Activated CD8-positive, alpha-beta memory T cell treated with anti-CD3 and anti-CD28 coated beads for 36 hours (primary cell): Measurements from ENCODE around the gene CCDC110. TPM values are rescaled to one million over a fixed set of nuclear protein-coding genes. Genes with fewer than 3 reads are reported as not detected.

Experiments used
- CTCF ChIA-PET: fragments of 350-600 bp; sonication (Branson Sonifier 250); formaldehyde crosslinking; loops from one replicate; lab custom pipeline; 2021; ENCODE audit warnings: antibody characterized with exemption; lab: Charles Lee
- POLR2A ChIA-PET: fragments of 350-600 bp; sonication (Branson Sonifier 250); formaldehyde crosslinking; loops from one replicate; lab custom pipeline; 2021; ENCODE audit warnings: antibody characterized with exemption; lab: Charles Lee
- total RNA-seq, 2 experiments: library from RNA; stranded (reverse); gene quantifications; one replicate each; pipeline ENCODE4 v1.2.3, GENCODE V29; 2021

Gene CCDC110
- total RNA-seq, 2 experiments from 2014 or later, result not detected

DNA sequence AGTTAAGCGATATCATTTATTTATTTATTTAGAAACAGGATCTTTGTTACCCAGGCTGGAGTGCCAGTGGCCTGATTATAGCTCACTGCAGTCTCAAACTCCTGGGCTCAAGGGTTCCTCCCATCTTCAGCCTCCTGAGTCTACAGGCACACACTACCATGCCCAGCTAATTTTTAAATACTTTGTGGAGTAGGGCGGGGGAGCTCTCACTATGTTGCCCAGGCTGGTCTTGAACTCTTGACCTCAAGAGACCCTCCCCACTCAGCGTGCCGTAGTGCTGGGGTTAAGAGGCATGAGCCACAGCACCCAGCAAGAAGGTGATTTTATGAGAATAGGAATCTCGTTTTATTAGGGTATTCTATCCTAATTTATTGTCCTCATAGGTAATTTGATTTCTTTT lies 41.9 kb downstream of the CCDC110 start:
- ChIA-PET POLR2A (no interaction called here), CTCF (no interaction called here)

DNA sequence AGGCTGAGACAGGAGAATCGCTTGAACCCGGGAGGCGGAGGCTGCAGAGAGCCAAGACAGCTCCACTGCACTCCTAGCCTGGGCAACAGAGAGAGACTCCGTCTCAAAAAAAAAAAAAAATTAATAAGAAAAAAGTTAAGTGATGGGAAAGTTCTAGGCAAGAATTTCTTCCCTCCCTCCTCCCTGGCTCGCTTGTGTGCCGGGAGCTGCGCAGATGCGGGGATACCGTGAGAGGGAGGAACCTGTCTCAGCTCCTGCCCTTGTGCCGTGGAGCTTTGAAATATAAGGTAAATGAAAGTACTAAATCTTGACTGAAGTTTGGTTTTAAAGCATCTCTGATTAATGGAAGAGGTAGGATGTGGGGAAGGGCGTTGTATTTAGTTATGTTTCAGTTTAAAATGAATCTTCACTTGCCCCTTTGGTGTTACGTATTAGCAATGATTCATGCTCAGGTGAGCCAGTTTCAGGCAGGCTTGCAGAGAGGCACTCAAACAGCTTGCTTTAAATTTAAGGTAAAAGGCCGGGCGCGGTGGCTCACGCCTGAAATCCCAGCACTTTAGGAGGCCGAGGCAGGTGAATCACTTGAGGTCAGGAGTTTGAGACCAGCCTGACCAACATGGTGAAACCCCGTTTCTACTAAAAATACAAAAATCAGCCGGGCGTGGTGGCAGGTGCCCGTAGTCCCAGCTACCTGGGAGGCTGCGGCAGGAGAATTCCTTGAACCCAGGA lies 44.4 kb downstream of the CCDC110 start:
- ChIA-PET CTCF (interaction anchor here (0.7 to 1.0 kb wide), 3 partner anchors 9 to 168 kb away, joined by 3 to 6 read pairs (median 3); partner anchors contain the start of gene ANKRD37), POLR2A (interaction anchor here (0.7 to 1.2 kb wide), 2 partner anchors 44 to 678 kb away, joined by 8 to 10 read pairs; partner anchors contain the start of gene CCDC110)

DNA sequence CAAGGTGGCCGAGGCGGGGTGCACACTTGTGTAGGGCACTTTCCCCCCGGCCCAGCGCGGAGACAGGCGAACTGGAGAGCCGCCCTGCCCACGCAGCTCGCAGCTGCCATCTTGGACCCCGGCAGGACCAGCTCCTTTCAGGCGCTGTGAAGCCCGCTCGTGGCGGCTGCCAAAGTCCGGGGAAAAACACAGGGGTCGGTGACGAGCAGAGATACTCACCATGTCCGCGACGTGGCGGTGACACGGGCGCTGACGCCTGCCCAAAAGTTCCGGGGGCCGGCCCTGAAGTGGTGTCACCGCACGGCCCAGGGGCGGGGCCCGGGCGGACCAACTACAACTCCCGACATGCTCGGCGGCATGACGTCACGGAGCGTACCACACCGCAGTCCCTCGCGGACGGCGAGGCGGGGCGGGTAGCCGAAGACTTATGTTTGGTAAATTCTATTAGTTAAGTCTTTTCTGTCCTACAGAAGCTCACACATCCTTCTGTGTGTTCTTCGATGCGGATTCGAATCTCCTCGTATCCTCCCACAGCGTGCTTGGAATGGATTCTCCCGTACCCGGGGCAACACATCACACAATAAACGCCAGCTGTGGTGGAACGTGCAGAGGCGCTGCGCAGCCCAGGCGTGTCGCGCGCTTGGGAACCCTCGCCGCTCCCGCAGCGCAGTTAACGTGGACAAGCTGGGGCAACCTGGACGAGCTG lies 45.7 kb downstream of the CCDC110 start, which contains the start of gene UFSP2:
Gene UFSP2 (minus strand): TSS at position 318 of the 706 bp plus-strand sequence. CDS start 96 bp downstream, at position 222.
- ChIA-PET POLR2A (interaction anchor here (0.6 to 1.2 kb wide), 3 partner anchors 31 to 204 kb away, joined by 3 to 9 read pairs (median 8); partner anchors contain the start of genes CCDC110 and LRP2BP), CTCF (interaction anchor here (0.7 to 1.6 kb wide), 5 partner anchors 21 to 213 kb away, joined by 3 read pairs; partner anchors contain the start of gene ANKRD37)

DNA sequence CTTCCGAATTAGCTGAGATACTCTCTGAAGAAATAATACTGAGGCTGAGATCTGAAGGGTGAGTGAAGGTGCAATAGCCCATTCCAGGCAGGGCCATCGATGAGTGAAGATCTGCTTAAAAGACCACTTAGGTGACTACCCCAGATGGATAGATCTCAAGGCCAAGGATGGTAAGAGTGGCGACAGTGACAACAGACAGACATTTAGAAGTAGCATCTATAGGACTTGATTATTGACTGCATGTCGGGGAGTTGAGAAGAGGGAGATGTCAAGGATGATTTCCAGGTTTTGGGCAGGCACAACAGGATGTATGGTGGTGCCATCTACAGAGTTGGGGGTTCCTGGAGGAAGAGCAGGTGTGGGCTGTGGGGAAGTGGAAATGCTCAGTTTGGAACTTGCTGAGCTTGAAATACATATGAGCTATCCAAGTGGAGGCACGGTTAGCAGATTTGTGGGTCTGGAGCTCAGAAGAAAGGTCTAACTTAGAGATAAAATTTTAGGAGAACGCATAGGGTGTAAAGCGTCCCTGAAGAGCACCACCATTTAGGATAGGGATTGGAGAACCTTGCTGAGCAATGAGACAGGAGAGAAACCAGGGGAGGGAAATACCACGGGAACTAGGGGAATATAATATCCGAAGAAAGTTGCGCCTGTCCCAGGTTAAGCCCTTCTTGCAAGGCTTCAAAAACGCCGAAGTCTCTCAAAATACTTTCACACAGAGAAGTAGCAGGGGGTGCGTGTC lies 46.5 kb downstream of the CCDC110 start:
- ChIA-PET POLR2A (interaction anchor here (0.6 to 0.9 kb wide), 2 partner anchors 30 to 203 kb away, joined by 3 to 9 read pairs; partner anchors contain the start of gene LRP2BP), CTCF (interaction anchor here (0.9 to 1.6 kb wide), 2 partner anchors 20 to 173 kb away, joined by 3 read pairs; no protein-coding TSS in a partner anchor)

DNA sequence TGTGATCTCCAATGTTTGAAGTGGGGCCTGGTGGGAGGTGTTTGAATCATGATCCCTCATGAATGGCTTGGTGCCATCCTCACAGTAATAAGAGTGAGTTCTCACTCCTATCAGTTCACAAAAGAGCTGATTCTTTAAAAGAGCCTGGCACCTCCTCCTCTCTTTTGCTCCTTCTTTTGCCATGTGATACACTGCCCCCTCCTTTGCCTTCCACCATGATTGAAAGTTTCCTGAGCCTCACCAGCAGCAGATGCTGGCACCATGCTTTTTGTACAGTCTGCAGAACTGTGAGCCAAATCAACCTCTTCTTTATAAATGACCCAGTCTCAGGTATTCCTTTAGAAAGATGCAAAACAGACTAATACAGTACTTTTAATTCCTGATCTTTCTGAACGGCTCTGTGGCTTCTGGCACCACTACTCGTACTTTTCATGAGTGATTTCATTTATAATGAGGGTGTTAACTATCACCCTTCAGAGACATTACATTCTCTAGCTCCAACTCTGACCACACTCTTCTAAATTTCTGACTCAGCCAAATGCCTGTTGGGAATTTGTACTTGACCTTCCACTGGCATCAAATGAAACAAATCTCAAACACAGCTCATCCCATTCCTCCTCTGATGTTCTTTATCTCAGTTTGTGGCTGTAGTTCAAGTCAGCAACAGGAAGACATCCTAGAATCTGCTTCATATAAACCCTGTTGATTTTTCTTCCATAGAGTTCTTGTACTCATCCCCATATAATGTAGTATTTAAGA lies 50.0 kb downstream of the CCDC110 start:
- CTCF ChIA-PET, result no interaction called here
- POLR2A ChIA-PET, result no interaction called here

DNA sequence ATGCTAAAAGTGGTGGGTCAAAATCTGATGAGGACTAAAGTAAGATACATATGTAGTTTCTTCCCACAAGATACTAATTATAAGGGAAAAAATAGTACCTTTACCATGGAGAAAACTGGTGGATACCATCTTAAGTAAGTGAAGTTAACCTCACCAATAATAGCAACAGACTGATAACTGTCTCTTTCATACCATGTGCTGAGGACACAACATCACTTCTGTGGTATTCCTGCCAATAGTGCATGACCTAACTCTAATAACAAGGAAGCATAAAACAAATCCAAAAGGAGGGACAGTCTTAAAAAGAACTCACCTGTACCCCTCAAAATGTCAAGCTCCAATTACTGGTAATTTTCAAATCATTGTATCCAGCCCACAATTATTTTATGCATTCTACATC lies 54.6 kb downstream of the CCDC110 start:
- ChIA-PET POLR2A (no interaction called here), CTCF (no interaction called here)

DNA sequence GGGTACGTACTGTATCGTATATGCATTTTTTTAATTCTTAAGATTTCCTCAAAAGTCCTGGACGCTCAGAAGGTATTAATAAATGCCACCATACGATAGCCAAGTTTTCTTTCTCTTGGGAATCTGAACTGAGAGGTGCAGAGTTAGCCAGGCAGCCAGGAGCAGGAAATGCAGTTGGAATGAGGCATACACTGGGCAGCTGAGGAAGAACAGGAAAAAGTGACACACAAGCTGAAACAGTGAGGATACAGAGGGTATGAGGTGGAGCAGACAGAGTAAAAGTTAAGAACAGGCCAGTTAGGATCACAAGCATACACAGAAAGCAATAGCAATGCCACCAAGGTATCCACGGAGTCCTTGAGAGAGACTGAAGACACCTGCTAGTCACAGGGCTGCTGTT lies 59.1 kb downstream of the CCDC110 start:
- ChIA-PET CTCF (interaction anchor here (0.6 kb wide), 1 partner anchor 67 kb away, joined by 3 read pairs; no protein-coding TSS in a partner anchor), POLR2A (no interaction called here)

DNA sequence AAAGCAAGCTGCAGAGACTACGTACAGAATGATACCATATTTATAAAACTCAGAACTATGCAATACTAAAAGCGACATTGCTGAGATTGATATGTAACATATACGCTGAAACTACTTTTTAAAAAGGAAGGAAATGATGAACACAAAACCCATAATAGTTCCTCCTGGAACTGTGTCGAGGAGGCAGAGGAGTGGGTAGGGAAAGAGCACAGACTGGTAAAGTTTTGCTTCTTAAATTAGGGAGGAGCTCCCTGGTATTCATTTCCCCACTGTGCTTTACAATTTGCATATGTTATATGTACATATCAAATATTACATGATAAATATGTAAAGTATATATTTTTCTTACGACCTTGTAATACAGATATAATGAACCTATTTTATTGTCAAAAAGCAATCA lies 59.7 kb downstream of the CCDC110 start:
- POLR2A ChIA-PET, result no interaction called here
- CTCF ChIA-PET, result no interaction called here

DNA sequence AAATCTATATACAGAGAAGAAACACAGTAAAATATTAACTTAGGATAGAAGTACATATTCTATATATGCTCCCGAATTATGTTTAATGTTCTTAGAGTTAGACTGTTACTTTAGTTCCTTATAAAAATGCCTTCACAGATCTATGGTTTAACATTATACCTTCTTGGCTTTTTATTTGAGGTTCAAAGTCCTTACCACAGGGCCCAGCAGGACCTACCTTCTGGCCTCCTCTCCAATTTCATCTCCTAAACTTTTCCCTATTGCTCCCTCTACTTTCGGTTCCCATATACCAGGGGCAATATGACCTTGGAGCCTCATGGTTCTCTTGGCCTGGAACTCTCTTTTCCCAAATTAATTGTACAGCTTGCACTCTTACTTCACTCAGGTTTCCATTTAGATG lies 63.1 kb downstream of the CCDC110 start:
- POLR2A ChIA-PET, result no interaction called here
- CTCF ChIA-PET, result no interaction called here

DNA sequence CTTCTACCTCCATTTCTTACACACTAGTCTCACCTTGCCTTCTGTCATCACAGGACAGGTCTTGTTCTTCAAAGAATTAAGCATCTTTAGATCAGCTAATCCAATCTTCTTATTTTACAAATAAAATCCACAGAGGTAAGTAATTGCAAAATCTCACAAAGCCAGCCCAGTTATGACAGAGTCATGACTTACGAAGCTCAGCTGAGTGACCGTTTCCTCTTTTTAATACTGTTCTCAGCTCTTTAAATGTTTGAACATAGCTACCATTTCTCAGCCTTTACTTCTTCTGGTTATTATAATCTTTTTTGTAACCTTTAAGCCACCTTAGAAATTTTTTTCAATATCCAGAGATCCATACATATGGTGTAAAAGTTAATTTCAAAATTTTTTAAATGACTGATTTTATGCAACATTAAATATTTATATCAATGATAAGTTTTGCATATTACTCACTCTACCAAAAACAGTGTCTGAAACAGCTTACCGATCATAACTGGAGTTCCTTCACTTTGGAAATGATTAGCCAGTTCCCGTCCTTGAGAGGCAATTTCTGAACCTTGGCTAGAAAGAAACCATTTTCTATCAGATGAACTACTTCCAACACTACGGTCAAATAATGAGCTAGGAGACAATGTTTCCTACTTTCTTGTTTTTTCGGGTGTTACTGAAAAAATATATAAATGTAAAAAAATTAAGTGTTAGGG lies 66.1 kb downstream of the CCDC110 start:
- CTCF ChIA-PET, result interaction anchor here (0.7 to 1.7 kb wide), 3 partner anchors 9 to 193 kb away, joined by 3 to 5 read pairs (median 4); partner anchors contain the start of genes ANKRD37, LRP2BP and UFSP2
- POLR2A ChIA-PET, result interaction anchor here (1.3 kb wide), 1 partner anchor 9 kb away, joined by 3 read pairs; the partner anchor contains the start of gene ANKRD37

DNA sequence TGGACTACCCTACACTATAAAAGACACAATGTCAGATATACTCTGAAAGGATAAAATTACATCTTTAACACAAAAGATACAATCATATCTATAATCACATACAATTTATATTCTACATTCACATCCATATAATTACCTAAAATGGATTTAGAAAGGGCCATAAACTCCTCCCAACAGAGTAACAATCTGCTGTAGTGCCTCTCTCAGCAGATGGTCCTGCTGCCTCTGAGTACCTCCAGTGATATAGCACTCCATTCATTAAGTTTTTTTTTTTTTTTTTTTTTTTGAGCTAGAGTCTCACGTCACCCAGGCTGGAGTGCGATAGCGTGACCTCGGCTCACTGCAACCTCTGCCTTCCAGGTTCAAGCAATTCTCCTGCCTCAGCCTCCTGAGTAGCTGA lies 67.5 kb downstream of the CCDC110 start:
- ChIA-PET POLR2A (no interaction called here), CTCF (interaction anchor here (1.1 kb wide), 1 partner anchor 220 kb away, joined by 3 read pairs; no protein-coding TSS in a partner anchor)

DNA sequence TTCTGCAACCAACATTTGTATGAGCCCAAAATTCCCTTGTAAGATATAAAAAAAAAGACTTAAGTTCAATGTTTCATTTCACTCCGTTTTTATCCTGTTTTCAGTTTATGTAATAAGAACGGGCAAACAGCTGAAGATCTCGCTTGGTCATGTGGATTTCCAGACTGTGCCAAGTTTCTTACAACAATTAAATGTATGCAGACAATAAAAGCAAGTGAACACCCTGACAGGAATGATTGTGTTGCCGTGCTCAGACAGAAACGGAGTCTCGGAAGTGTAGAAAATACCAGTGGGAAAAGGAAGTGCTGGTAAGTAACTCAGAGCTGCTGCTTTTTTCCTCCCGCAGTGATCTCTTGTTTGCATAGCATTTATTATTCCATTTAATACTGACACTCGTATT lies 72.1 kb downstream of the CCDC110 start:
- ChIA-PET CTCF (no interaction called here), POLR2A (no interaction called here)

DNA sequence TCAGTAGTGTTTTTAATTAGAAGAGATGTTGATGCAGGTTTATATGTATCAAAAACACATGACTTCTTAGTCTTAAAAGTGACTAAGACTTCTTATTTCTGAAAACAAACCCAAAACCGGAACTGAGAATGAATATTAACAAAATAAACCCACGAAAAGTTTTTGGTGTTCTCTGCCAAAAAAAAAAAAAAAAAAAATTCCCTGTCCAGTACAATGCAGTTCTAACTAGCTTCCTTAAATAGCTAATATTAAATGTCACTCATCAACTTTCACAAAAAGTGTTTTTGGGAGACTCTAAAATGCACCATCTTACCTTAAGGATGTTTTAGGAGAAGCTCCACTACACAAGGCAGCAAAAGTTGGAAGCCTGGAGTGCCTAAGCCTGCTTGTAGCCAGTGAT lies 72.9 kb downstream of the CCDC110 start:
- POLR2A ChIA-PET, result no interaction called here

DNA sequence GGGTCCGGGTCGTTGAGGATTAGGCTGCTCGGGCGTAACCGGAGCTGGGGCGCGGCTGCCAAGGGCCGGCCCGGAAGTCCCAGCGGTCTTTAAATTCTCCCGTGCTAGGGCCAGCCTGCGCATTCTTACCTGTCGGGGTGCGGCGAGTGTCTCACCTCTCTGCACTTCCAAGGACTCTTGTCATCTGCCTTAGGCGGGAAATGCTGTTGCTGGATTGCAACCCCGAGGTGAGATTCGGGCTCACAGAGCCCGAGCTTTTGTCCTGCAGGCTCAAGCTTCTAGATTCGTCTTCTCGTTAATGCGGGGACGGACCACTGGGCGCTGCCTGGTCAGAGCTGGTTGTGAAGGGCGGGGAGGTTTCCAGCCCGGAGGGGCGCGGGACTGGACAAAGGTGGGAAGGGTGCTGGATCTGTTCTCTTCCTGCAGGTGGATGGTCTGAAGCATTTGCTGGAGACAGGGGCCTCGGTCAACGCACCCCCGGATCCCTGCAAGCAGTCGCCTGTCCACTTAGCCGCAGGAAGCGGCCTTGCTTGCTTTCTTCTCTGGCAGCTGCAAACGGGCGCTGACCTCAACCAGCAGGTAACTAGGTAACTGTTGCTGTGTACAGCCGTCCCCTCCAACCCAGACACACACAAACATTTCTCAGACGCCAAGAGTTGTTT lies 74.7 kb downstream of the CCDC110 start, which contains the start of gene ANKRD37:
Gene ANKRD37 (plus strand): TSS at position 118 of the 662 bp plus-strand sequence. CDS start 83 bp downstream, at position 201.
- ChIA-PET POLR2A (interaction anchor here (0.7 to 1.0 kb wide), 4 partner anchors 9 to 195 kb away, joined by 3 to 4 read pairs (median 3); no protein-coding TSS in a partner anchor), CTCF (interaction anchor here (1.5 to 1.7 kb wide), 2 partner anchors 9 to 30 kb away, joined by 3 to 4 read pairs; a partner anchor contains a TSS)

More for the DNA sequence above, 72.9 kb downstream of the CCDC110 start:
- CTCF ChIA-PET, result no interaction called here

DNA sequence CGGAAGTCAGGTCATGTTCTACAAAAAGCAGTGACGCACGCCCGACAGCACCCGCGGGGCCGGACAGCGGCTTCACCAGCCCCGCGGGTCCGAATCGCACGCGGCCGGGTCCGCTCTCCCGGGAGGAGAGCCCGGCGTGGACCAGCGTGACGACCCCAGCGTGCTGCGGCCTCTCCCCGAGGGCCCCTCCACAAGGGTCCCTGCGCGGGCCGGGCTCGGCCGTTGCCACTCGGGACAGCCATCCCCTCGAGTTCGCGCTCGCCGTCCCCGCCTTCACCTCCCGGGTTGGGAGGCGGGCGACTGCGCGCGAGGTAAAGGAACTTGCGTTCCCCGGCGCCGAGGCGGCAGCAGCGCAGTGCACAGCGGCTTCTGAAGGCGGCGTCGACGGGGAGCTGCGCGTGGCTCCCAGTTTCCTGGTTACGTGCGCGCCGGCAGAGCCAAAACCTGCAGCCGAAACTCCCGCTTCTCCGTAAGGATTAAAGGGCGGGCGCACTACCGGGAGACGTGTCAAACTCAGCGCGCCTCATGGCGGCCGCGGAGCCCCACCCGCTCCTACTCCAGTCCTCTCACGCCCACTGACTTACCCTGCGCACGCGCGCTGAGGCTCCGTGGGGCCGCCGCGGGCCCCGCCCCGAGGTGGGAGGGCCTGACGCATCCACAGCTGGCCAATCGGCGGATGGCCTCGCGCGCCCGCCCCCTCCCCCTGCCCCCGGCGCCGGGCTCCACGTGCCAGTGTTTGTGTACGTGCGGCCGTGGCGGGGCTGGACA lies 75.4 kb downstream of the CCDC110 start:
- ChIA-PET CTCF (interaction anchor here (1.5 to 1.7 kb wide), 2 partner anchors 9 to 30 kb away, joined by 3 to 4 read pairs; a partner anchor contains a TSS), POLR2A (interaction anchor here (0.6 to 2.3 kb wide), 6 partner anchors 9 to 862 kb away, joined by 3 to 9 read pairs (median 4); no protein-coding TSS in a partner anchor)
